Left renal cortex interstitium (tissue), 4 donors: ENCODE data around the gene FUT8. TPM values are rescaled to one million over a fixed set of nuclear protein-coding genes. Genes with fewer than 3 reads are reported as not detected.
"Not testable (repeated sequence)": the region's sequence is repeated elsewhere in the genome, so short reads cannot be mapped to it uniquely, and the experiment has no call there.

ENCODE experiments used
- DNase-seq, 4 donors: peaks; one replicate each; pipeline ENCODE4 v3.0.0-alpha.2; 2013; ENCODE audit warnings: low read depth in 4 of 4, low spot score in 2 of 4, missing footprints in 1 of 4
- polyA plus RNA-seq, 4 donors: library from polyadenylated mRNA; unstranded; fragments of 120-200 nt; gene quantifications; one replicate each; pipeline ENCODE4 v1.2.1, GENCODE V29; 2013; ENCODE audit not compliant: insufficient read length in 4 of 4

The FUT8 gene
- polyA plus RNA-seq, 4 donors = 14.8 to 22.0 (median 18.7) TPM

DNA sequence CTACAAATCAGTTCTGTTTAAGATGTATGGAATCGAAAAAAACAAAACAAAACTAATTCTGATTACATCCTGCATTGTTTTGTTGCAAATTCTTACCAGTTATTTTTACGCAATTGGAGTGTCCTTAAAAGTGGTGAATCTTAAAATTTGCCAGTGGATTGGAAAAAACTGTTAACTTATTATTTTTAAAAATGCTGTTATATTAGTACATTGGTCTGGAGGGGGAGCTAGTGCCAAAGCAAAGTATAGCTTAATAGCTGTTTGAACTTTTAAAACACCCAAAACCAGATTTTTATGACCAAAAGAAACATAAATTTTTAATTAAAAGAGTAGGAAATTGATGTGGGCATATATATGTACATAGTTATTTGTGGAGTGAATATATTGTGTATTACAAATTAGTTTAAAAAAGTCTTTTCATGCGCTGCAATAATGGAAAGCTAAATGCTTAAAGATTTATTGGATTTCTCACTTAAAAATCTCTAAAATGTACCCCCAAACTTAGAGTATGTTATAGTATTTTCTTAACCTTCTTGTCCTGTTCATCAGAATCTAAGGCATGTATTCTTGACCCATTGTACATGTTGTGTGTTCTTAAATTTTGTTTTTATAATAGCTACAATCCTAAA, 2.5 kb downstream of the FUT8 start:
- DNase-seq = no peak

DNA sequence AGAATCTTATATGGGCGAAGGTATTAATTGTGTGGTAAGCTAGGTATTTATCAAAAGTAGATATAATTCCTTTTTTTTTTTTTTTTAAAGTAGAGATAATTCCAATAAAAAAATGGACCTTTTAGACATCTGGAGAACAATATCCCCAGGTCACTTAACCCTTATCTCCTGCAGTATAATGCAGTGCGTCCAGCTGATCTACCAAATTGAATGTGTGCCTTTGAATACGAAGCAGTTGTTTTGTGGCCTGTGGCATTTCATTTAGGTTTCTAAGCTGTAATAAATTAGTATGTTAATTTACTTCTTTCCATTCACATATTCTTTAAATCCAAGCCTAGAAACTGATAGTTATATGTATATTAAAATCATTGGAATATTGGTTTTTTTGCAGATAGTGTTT, 3.1 kb downstream of the FUT8 start:
- DNase-seq = no peak

DNA sequence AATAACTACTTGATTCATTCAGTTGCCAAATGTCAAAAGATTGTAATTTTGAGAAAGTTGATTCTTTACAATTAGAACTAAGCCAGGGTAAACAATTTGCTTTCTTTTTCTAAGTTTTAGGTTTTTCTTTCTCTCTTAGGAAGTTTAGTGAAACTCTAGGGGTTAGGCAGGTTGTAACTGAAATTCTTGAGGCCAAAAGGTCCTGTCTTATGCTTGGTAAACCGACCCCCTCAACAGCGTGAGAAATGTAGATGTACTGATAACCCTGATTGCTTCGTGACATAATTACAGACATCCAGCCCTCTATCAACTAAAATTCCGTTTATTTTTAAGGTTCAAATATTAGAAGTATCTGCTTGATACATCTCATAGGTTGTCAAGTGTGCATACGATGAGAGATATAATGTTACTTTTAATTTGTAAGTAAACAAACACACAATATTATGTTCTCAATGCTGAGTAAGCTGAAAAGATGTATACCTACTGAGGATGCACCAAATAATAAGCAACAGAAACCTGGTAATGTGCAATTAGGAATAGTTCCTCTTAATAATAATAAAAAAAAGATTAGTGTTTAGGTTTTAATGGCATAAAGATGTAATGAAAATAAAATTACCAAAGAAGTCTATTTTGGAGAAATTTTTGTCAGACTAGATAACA, 7.2 kb downstream of the FUT8 start:
- DNase-seq = no peak

DNA sequence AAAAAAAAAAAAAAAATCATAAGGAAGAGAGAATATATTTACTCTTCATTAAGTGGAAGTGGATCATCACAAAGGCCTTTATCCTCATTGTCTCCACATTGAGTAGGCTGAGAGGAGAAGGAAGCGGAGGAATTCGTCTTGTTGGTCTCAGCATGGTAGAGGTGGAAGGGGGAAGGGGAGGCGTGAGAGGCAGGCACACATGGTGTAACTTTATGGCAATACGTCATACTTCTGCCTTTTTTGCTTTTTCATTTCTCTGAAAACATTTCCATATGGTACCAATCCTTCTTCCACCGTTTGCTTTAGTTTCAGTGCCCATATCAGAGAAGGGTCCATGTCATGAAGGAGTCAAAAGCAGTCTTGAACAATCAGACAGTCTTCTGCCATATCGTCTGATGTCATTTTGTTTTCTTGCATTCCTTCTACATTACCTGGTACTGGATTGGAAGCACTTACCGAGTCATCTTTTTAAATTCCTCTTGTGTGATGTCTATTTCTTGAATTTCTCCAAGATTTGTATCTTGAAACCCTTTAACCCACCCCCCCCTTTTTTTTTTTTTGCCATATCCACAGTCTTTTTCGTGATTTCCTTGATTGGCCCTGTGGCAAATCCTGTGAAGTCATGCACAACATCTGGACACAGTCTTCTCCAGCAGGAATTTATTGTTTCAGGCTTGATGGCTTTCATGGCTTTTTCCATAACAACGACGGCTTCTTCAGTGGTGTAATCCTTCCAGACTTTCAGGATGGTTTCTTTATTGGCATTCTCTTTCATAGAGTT, 8.9 kb downstream of the FUT8 start:
- DNase-seq = no peak

DNA sequence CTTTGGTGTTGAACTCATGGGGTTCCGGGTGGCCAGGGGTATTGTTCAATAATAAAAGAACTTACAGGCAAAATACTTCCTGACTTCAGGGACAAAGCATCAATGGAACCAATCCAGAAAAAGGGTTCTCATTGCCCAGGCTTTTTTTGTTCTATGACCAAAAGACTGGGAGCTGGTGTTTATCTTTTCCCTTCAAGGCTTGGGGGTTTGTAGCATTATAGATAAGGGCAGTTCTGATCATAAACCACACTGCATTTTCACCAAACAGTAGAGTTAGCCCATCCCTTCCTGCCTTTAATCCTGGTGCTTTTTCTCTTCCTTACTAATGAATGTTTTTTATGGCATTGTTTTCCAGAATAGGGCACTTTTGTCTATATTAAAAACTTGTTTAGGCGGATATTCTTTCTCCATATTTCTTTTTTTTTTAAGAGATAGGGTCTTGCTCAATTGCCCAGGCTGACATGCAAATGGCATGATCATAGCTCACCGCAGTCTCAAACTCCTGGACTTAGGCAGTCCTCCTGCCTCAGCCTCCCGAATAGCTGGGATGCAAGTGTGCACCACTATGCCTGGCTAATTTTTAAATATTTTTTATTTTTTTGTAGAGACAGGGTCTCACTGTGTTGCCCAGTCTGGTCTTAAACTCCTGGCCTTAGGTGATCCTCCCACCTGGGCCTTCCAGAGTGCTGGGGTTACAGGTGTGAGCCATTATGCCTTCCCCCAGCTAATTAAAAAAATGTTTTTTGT, 9.7 kb downstream of the FUT8 start:
- DNase-seq = no peak

DNA sequence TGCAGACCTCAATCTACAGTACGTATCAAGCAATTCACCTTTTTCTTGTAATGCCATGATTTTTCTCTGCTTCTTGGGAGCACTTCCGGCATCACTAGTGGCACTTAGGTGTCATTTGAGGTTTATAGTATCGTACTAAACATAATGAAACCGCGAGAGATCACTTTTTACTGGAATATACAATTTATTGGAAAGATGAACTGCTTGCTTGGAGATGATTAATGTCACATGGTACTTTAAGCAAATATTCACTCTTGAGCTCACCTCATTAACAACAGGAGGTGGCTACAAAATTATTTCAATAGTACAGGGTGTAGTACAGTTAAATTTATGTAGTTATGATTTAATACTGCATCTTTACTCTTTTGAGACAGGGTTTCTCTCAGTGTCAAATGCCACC, 11.5 kb downstream of the FUT8 start:
- no peak for DNase-seq

DNA sequence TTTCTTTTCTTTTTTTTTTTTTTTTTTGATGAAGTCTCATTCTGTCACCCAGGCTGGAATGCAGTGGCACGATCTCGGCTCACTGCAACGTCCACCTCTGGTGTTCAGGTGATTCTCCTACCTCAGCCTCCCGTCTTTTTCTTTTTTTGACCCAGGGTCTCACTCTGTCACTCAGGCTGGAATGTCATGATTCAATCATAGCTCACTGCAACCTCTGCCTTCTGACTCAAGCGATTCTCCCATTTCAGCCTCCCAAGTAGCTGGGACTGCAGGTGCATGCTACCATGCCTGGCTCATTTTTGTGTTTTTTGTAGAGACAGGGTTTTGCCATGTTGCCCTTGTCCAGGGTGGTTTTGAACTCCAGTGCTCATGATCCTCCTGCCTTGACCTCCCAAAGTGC, 12.0 kb downstream of the FUT8 start:
- no peak for DNase-seq

DNA sequence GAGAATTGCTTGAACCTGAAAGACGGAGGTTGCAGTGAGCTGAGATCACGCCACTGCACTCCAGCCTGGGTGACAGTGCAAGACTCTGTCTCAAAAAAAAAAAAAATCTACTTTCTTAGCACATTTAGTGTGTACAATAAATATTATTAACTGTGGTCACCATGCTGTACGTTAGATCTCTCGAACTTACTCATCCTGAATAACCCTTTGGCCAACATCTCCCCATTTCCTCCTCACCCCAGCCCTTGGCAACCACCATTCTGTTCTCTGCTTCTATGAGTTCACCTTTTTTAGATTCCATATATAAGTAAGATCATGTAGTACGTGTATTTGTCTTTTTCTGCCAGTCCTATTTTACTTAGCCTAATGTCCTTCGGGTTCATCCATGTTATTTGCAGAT, 13.4 kb downstream of the FUT8 start:
- no peak for DNase-seq

DNA sequence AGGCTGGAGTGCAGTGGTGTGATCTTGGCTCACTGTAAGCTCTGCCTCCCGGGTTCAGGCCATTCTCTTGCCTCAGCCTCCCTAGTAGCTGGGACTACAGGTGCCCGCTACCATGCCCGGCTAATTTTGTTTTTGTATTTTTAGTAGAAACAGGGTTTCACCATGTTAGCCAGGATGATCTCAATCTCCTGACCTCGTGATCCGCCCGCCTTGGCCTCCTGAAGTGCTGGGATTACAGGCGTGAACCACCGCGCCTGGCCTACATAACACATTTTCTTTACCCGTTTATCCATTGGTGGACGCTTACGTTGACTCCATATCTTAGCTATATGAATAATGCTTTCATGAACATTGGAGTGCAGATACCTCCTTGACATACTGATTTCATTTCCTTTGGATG, 14.4 kb downstream of the FUT8 start:
- DNase-seq = not testable (repeated sequence)

DNA sequence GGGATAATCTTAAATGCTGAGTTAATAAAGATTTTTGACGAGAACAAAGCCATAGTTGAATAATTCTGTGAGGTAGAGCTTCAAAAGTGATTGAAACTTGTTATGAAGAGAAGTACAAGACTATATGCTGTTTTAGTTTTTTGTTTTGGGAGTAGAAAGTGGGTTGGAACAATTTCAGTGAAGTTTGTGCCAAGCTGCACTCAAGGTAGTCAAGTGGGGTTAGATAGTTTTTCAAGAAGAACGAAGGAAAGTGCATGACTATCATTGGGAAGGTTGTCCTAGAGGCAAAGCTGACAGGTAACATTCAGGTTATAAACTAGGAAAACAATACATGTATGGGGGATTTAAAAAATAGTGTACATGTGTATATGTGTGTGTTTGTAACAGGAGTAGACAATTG, 16.2 kb downstream of the FUT8 start:
- DNase-seq = no peak

DNA sequence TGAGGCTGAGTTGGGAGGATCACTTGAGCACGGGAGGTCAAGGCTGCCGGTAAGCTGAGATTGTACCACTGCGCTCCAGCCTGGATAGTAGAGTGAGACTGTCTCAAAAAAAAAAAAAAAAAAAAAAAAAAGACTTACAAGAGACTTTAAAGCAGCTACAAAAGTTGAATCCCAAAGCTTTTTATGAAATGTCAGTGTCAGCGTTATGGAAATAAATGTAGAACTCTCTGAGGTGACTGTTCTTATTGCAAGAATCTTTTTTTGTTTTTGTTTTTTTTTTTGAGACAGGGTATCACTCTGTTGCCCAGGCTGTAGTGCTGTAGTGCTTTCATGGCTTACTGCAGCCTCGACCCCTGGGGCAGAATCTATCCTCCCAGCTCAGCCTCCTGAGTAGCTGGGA, 17.2 kb downstream of the FUT8 start:
- no peak for DNase-seq

DNA sequence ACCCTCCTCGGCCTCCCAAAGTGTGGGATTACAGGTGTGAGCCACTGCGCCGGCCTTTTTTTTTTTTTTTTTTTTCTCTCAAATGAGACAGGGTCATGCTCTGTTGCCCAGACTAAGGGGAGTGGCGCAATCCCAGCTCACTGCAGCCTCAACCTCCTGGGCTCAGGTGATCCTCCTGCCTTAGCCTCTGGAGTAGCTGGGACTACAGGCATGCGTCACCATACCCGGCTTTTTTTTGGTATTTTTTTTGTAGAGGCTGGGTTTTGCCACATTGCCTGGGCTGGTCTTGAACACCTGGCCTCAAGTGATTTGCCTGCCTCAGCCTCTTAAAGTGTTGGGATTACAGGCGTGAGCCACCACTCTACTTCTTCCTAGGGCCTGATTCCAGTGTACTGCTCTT, 18.7 kb downstream of the FUT8 start:
- no peak for DNase-seq

DNA sequence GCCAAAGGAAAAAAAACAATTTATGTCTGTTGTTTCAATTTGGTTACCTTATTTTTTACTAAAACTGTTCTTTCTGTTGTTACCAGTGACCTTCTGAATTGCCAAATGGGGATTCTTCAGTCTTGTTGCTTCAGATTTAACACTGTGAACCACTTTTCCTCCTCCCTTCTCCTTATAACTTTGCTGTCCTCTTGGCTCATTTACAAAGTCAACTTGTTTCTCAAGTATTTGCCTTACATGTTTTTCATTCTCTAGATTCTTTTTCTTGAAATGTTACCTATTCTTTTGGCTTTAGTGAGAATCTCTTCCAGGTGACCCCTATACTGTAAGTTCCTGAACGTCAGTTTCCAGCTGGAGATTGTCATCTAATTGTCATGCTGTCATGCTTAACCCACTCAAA, 19.4 kb downstream of the FUT8 start:
- DNase-seq = no peak

DNA sequence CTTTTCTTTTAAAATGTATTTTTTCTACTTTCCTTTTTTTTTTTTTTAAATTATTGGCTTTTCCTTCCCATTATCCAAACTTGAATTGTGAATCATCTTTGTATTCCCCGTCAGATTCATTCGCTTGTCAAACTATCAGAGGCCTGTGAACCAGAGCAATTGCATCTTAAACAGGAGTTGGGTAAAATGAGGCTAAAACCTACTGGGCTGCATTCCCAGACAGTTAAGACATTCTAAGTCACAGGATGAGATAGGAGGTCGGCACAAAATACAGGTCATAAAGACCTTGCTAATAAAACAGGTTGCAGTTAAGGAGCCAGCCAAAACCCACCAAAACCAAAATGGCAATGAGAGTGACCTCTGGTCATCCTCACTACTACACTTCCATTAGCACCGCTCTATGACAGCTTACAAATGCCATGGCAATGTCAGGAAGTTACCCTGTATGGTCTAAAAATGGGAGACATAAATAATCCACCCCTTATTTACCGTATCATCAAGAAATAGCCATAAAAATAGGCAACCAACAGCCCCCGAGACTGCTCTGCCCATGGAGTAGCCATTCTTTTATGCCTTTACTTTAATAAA, 19.9 kb downstream of the FUT8 start:
- DNase-seq = no peak

DNA sequence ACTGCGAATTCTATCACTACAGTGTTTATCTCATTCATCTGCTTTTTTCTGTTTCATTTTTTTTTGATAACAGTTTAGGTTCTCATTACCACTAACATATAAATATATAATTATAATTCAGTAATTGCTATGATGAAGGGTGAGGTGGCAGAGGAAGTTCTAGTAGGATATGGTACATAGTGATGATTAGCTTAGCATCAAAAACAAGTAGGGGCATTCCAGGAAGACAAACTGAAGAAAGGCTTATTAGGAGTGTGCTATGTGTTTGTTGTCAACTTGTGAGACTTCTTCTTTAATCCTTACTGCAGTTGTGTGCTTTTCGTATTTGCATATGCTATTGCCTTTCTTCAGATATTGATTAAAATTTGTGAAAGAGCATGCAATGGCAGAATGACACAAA, 20.6 kb downstream of the FUT8 start:
- DNase-seq = no peak

DNA sequence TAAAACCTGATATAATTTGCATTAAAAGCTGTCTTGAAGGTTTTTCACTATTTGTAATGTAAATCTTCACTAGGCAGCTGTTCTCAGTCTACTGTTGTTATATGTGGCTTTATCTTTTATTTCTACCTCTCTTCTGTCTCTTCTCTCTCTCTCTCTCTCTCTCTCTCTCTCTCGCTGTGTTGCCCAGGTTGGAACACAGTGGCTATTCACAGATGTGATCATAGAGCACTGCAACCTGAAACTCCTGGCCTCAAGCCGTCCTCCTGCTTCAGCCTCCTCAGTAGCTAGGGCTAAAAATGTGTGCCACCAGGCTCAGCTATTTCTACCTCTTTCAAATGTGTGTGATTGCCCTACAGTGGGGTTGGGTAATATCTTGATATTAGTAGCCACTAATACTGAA, 21.1 kb downstream of the FUT8 start:
- DNase-seq = no peak

DNA sequence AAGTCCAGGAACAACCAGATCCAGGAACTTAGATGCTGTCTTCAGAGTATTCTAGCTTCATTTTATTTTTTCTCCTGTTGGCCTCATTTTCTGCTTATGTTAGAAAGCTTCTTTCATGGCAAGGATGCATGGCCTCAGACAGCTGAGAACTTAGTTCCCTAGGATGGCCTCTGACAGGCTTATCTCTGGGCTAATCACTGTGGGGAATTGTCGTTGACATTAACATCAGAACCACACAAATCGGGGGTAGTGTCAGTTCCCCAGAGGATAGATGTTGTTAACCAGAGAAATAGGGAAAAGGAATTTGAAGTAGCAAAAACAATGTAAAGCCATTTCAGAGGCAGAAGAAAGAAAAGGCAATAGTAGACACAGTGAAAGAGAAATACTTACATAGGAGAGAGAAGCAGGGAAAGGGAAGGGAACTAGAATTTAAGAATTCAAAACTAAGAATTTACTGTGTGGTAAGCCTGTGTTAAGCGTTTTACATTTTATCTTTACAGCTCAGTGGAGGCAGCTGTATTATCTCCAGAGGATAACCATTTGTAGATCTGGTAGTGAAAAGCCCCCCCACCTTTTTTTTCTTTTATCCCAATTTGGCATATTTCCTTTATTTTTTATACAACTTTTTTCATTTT, 21.8 kb downstream of the FUT8 start:
- DNase-seq = no peak

DNA sequence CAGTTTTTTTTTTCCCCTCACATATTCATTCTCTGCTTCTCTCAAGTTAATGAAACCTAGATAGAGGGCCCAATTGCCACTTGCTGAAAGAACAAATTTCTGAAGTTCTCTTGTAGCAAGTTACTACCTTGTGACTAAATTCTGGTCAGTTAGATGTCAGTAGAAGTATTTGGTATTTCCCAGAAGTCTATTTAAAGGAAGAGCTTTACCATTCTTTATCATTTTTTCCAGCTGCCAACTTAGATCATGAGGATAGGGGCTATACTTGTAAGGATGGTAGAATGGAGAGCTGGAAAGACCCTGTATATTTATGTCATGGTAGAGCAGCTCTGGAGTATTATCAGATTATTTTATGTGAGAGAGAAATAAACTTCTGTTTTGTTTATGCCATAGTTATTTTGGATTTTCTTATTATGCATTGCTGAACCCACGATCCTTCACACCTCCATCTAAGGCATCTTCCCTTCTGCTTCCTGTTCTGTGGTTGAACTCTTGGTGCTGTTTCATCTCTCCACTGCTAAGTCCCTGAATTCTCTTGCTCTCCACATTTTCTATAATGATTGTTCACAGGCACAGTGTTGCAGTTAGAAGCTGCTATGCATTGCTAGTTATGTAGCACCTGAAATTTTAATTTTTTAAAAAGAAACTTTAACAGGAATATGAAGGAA, 25.9 kb downstream of the FUT8 start:
- no peak for DNase-seq

DNA sequence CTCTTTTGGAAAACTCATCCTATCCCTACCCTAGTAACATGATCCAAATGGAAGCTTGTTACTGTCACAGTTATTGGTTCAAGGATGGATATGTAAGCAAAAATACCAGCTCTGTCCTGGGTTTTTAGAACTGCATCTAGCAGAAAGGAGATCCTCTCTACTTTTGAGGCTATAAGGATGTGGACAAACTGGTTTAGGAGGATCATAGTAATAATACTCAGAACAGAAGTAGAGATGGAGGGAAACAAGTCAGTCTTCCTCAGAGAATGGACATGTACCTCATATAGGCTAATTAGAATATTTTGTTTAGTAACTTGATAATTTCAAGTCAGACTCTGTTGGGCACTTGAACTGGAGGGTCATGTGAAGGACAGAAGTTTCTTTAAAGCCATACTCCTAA, 26.6 kb downstream of the FUT8 start:
- no peak for DNase-seq

DNA sequence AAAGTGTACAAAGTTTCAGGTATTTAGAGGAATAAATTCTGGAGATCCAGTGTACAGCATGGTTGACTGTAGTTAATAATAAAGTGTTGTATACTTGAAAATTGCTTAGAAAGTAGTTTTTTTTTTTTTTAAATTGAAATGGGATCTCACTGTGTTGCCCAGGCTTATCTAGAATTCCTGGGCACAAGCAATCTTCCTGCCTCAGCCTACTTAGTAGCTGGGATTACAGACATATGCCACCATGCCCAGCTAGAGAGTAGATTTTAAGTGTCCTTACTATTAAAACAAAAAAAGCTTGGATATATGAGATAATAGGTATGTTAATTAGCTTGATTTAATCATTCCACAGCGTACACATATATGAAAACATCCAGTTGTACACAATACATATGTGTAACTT, 27.7 kb downstream of the FUT8 start:
- no peak for DNase-seq
